HepG2 (cell line): ENCODE results near the gene E2F1. TPM values are rescaled to one million over a fixed set of nuclear protein-coding genes. Genes with fewer than 3 reads are reported as not detected.

Source experiments
- ARID5B ChIP-seq: IDR thresholded peaks from 2 replicates; pipeline ENCODE4 v1.4.0; 2020; ENCODE audit warnings: mild to moderate bottlenecking, missing genetic modification reagents
- ATF3 ChIP-seq: sonication (generic); formaldehyde crosslinking; IDR thresholded peaks from 2 replicates; pipeline ENCODE4 v1.4.0; 2020; ENCODE audit warnings: missing genetic modification reagents
- BRCA1 ChIP-seq: sonication (generic); formaldehyde crosslinking; IDR thresholded peaks from 2 replicates; pipeline ENCODE4 v1.4.0; 2020; ENCODE audit warnings: missing genetic modification reagents
- CEBPZ ChIP-seq: IDR thresholded peaks from 2 replicates; pipeline ENCODE4 v1.6.1; 2012; ENCODE audit warnings: low read length, improper control_type of control experiment
- CREB3 ChIP-seq: sonication (generic); formaldehyde crosslinking; IDR thresholded peaks from 2 replicates; pipeline ENCODE4 v1.5.0; 2020; ENCODE audit warnings: missing genetic modification reagents
- FOXC1 ChIP-seq: sonication (generic); formaldehyde crosslinking; IDR thresholded peaks from 2 replicates; pipeline ENCODE4 v1.8.0; 2022; ENCODE audit warnings: mild to moderate bottlenecking, missing genetic modification reagents, borderline replicate concordance
- KIAA2018 ChIP-seq: sonication (generic); formaldehyde crosslinking; IDR thresholded peaks from 2 replicates; pipeline ENCODE4 v1.5.0; 2020; ENCODE audit warnings: mild to moderate bottlenecking, missing genetic modification reagents, borderline replicate concordance
- MTF2 ChIP-seq: sonication (generic); formaldehyde crosslinking; IDR thresholded peaks from 2 replicates; pipeline ENCODE4 v1.5.0; 2020; ENCODE audit warnings: missing genetic modification reagents, borderline replicate concordance
- SRSF4 ChIP-seq: fragments of 200-400 bp; formaldehyde crosslinking; IDR thresholded peaks from one replicate; pipeline ENCODE4 v1.6.1; 2018; ENCODE audit warnings: mild to moderate bottlenecking, low read depth, low read length, moderate library complexity; ENCODE audit not compliant: poor library complexity, severe bottlenecking
- ZNF550 ChIP-seq: sonication (generic); formaldehyde crosslinking; IDR thresholded peaks from 2 replicates; pipeline ENCODE4 v1.4.0; 2020; ENCODE audit warnings: mild to moderate bottlenecking, missing genetic modification reagents, borderline replicate concordance
- ZNF580 ChIP-seq: IDR thresholded peaks from 2 replicates; pipeline ENCODE4 v1.6.1; 2016; ENCODE audit warnings: low read depth, borderline replicate concordance
- polyA plus RNA-seq, 8 experiments: library from polyadenylated mRNA; depleted of rRNA in 3 of 8; stranded (reverse) in 7 of 8; unstranded in 1 of 8; fragments of >200 nt; fragmentation: Illumina TruSeq in 4 of 8; extraction: Trizol in 4 of 8; gene quantifications; 2 replicates each; pipeline versions ENCODE4 v1.2.1 to v1.2.3, GENCODE V29; 2011 to 2016; ENCODE audit warnings: low read depth in 4 of 8, missing spikeins in 1 of 8, mixed read lengths in 1 of 8; ENCODE audit not compliant: insufficient read depth in 1 of 8
- total RNA-seq, 5 experiments: library from RNA; depleted of rRNA; stranded (reverse); fragments of >200 nt; fragmentation: Illumina TruSeq; extraction: Trizol; gene quantifications; 2 replicates each; pipeline ENCODE4 v1.2.3, GENCODE V29; 2016; ENCODE audit warnings: low read depth in 1 of 5

E2F1 gene
- total and polyA plus RNA-seq, 2 of the 13 experiments (the other 11 are each of a cell fraction or from before 2014, with no cell fraction given): 25.5 to 39.4 TPM

- TF ChIP-seq SRSF4: no peak
- TF ChIP-seq ZNF580 (CRISPR knock-in tag): peak; percentile 84
- TF ChIP-seq CEBPZ: no peak
- TF ChIP-seq BRCA1 (CRISPR knock-in tag): no peak
- peak; percentile 60; the same call in 1 of the 2 replicates for TF ChIP-seq ARID5B (CRISPR knock-in tag)
- TF ChIP-seq ATF3: 0 out of 2 replicates have a peak, but pooled peaks have one; percentile 19
- no peak for TF ChIP-seq ZNF550 (CRISPR knock-in tag)
- TF ChIP-seq CREB3 (CRISPR knock-in tag): no peak; the same call in 1 of the 2 replicates
- TF ChIP-seq KIAA2018: no peak
- 0 out of 2 replicates have a peak, but pooled peaks have one; percentile 2 for TF ChIP-seq FOXC1
- peak; percentile 35; the same call in 1 of the 2 replicates for TF ChIP-seq MTF2 (CRISPR knock-in tag)
These were observed 45.5 kb upstream of the E2F1 start, which contains the start of gene ZNF341 (continued) for GRCh38 chr20:33731693-33732165.
